Hair follicle dermal papilla cell (primary cell): ENCODE results near the gene LILRB4. TPM values are rescaled to one million over a fixed set of nuclear protein-coding genes. Genes with fewer than 3 reads are reported as not detected.

Experiments
- small RNA-seq: library from RNA; depleted of rRNA; stranded (forward); fragments of <200 nt; gene quantifications from one replicate; pipeline ENCODE3, GENCODE V24; 2012
- total RNA-seq: library from RNA; depleted of rRNA; stranded (reverse); fragments of >200 nt; gene quantifications from 2 replicates; pipeline ENCODE4 v1.2.3, GENCODE V29; 2012

LILRB4 gene
- not detected in 2 replicates for total RNA-seq

DNA sequence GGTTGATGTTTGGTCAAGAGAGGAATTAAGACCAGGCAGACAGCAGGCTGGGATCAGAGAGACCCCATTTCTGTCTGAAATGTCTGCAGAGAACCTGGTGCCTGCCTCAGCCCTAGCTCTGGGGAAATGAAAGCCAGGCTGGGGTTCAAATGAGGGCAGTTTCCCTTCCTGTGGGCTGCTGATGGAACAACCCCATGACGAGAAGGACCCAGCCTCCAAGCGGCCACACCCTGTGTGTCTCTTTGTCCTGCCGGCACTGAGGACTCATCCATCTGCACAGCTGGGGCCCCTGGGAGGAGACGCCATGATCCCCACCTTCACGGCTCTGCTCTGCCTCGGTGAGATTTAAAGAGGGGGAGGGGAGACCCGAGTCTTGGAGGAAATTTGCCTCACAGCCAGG lies at the start of gene LILRB4:
Gene LILRB4, plus strand, starts transcription at position 256 of the 400 bp plus-strand sequence. Its CDS starts 49 bp downstream, at position 305.

DNA sequence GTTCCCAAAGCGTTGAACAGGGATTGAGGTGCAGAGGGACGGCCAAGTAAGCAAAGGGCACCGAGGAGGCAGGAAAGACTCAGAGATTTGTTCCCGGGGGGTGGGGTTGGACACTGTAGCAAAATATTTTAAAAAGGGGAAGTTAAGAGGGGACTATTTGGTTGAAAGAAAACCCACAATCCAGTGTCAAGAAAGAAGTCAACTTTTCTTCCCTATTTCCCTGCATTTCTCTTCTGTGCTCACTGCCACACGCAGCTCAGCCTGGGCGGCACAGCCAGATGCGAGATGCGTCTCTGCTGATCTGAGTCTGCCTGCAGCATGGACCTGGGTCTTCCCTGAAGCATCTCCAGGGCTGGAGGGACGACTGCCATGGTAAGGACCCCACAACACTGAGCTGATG lies 32.5 kb upstream of the LILRB4 start, which contains the start of gene LILRB1:
Gene LILRB1, plus strand, starts transcription at position 223 of the 400 bp plus-strand sequence. CDS start 590 bp downstream, outside the sequence.

Small RNAs within 50 kb of the gene (small RNA-seq; reads per million reads assigned to genes)
- gene AC245036.3 (not detected), gene AC245128.2 (not detected), gene MIR8061 (not detected)

Other genes with a start within 250 kb of the LILRB4 start
- not detected in 2 replicates for gene TTYH1, start 247.5 kb upstream of the LILRB4 start, total RNA-seq
- gene LENG8, start 213.8 kb upstream of the LILRB4 start, total RNA-seq, result 79.0 and 79.4 TPM in 2 replicates
- gene LENG9, start 199.2 kb upstream of the LILRB4 start, total RNA-seq, result 16.9 and 20.6 TPM in 2 replicates
- gene CDC42EP5, start 189.7 kb upstream of the LILRB4 start, total RNA-seq, result 32.1 and 36.8 TPM in 2 replicates
- gene LAIR2, start 160.2 kb upstream of the LILRB4 start, total RNA-seq, result not detected in 2 replicates
- not detected in 2 replicates for gene LILRA2, start 89.2 kb upstream of the LILRB4 start, total RNA-seq
- gene LILRA1, start 69.4 kb upstream of the LILRB4 start, total RNA-seq, result not detected in 2 replicates
- not detected in 2 replicates for gene LILRB1, start 32.5 kb upstream of the LILRB4 start, total RNA-seq
- gene KIR3DL3, start 61.5 kb downstream of the LILRB4 start, total RNA-seq, result not detected in 2 replicates
- not detected in 2 replicates for gene KIR2DL3, start 75.5 kb downstream of the LILRB4 start, total RNA-seq
- not detected in 2 replicates for gene KIR2DL1, start 106.8 kb downstream of the LILRB4 start, total RNA-seq
- gene KIR2DL4, start 140.6 kb downstream of the LILRB4 start, total RNA-seq, result not detected in 2 replicates
- not detected in 2 replicates for gene KIR3DL1, start 153.5 kb downstream of the LILRB4 start, total RNA-seq
- not detected in 2 replicates for gene KIR2DS4, start 169.7 kb downstream of the LILRB4 start, total RNA-seq
- gene KIR3DL2, start 187.5 kb downstream of the LILRB4 start, total RNA-seq, result not detected in 2 replicates
- gene FCAR, start 211.2 kb downstream of the LILRB4 start, total RNA-seq, result not detected in 2 replicates
- gene NCR1, start 243.2 kb downstream of the LILRB4 start, total RNA-seq, result not detected in 2 replicates